ENCODE results near the gene TES. TPM values are rescaled to one million over a fixed set of nuclear protein-coding genes. Genes with fewer than 3 reads are reported as not detected.

The TES gene
- total and polyA plus RNA-seq, 2 of the 13 experiments (the other 11 are each of a cell fraction or from before 2014, with no cell fraction given): 21.6 to 23.0 TPM

- TF ChIP-seq ZNF850 (CRISPR knock-in tag; conservative IDR thresholded peaks at IDR 0.05) (no peak), NR1H2 (CRISPR knock-in tag; IDR thresholded peaks at IDR 0.05; ENCODE audit: borderline replicate concordance, low read depth) (no peak), ARHGAP35 (CRISPR knock-in tag; IDR thresholded peaks at IDR 0.05; ENCODE audit: borderline replicate concordance) (no peak), ZBTB1 (CRISPR knock-in tag; IDR thresholded peaks at IDR 0.05; ENCODE audit: borderline replicate concordance) (no peak)
Measured at GRCh38 chr7:116298576-116298975, 88.2 kb downstream of the TES start (continued).

- POLR2A ChIA-PET: no interaction called here
- H3K27ac ChIP-seq (ENCODE audit: extremely low read length, insufficient read depth, low read length): peak overlapping the region; percentile 21
- intact Hi-C loops (cut with micrococcal nuclease; ENCODE audit: unreplicated experiment) (no loop called here), in situ Hi-C loops (cut with HindIII; ENCODE audit: extremely low pct_ligation_motif_present, low pct_unique_long_range_greater_than_20kb) (no loop called here)
- no TSS peak for BruUV-seq (replicated peaks)
- ATAC-seq: peak; percentile 100
- CTCF ChIA-PET (ENCODE audit: low intra/inter-chr PET ratio, low total read pairs): no interaction called here
- H3K4me3 ChIP-seq (replicated peaks in 1 of 3; ENCODE audit: insufficient read depth in 1 of 3, low read depth in 2 of 3, low read length in 3 of 3): no peak overlapping the region
- no peaks in the 10 kb centered on the region for H3K27me3 ChIP-seq (ENCODE audit: control insufficient read depth in 1 of 2, insufficient read depth in 2 of 2, low read length in 2 of 2)
- WGBS (ENCODE audit: low lambda C conversion rate): 16% methylated on average over 5 of the region's 5 CpGs
- H3K4me1 ChIP-seq (ENCODE audit: insufficient read depth, low read length): peaks cover 16% of the 10 kb centered on the region
- no peak overlapping the region for H3K9ac ChIP-seq (ENCODE audit: insufficient read depth, low read depth, low read length)
- H3K79me2 ChIP-seq (ENCODE audit: insufficient read depth, low read length): no peaks in the 10 kb centered on the region
- H3K4me2 ChIP-seq (ENCODE audit: low read depth, low read length): peak overlapping the region; percentile 25
- no peaks in the 10 kb centered on the region for H3K9me3 ChIP-seq (ENCODE audit: low read length)
- no peak overlapping the region for H2AFZ ChIP-seq (ENCODE audit: low read length)
- H3K36me3 ChIP-seq (replicated peaks in 1 of 2; ENCODE audit: control insufficient read depth in 1 of 2, insufficient read depth in 2 of 2, low read length in 2 of 2): no peaks in the 10 kb centered on the region
- no peaks in the 10 kb centered on the region for H4K20me1 ChIP-seq (ENCODE audit: insufficient read depth, low read length)
- FAIRE-seq: no peak
- DNase-seq (ENCODE audit: low spot score): peak; percentile 88
- TF ChIP-seq ARID3A (IDR thresholded peaks at IDR 0.05; ENCODE audit: low read depth, low read length) (0 out of 2 replicates have a peak, but pooled peaks have one; percentile 39), SALL1 (CRISPR knock-in tag; IDR thresholded peaks at IDR 0.05) (peak; percentile 50), AHDC1 (CRISPR knock-in tag; IDR thresholded peaks at IDR 0.05; ENCODE audit: borderline replicate concordance) (peak; percentile 95), JUNB (CRISPR knock-in tag; IDR thresholded peaks at IDR 0.05; ENCODE audit: borderline replicate concordance) (peak; percentile 92), ZSCAN20 (CRISPR knock-in tag; IDR thresholded peaks at IDR 0.05; ENCODE audit: borderline replicate concordance) (no peak), FOXA1 (IDR thresholded peaks at IDR 0.05) (no peak), FOXA1 (CRISPR knock-in tag; IDR thresholded peaks at IDR 0.05) (peak; percentile 61), ATF2 (CRISPR knock-in tag; IDR thresholded peaks at IDR 0.05) (peak; percentile 60; the same call in 1 of the 2 replicates), TEAD3 (CRISPR knock-in tag; optimal IDR thresholded peaks at IDR 0.05; ENCODE audit: borderline replicate concordance) (peak; percentile 76)
Measured at GRCh38 chr7:116305485-116306408, 95.4 kb downstream of the TES start.

Measured in HepG2 (cell line).